GM19455 (cell line): ENCODE data around the gene CTTNBP2.

Source experiments
- ATAC-seq: cut with Tn5 transposase; IDR thresholded peaks from one replicate; pipeline ENCODE4 v1.9.1; 2021; ENCODE audit not compliant: unreplicated experiment

CTTNBP2 gene

DNA sequence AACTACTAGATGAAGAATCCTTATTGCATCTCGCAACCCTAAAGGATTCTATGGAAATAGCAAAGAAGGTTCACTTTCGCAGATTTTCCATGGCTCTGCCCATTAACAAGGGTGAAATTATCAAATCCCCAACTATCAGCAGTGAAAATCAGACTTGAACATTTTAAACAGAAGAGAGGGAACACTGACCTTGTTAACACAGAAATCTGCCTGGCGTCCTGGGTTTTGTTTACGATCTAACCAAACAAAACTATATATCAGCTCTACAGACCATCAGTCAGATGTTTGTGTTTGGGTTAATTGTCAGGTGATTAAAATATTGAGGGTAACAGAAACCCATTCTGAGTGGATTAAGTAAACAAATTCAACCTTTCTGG lies 1.9 kb downstream of the CTTNBP2 start:
- ATAC-seq: no peak

DNA sequence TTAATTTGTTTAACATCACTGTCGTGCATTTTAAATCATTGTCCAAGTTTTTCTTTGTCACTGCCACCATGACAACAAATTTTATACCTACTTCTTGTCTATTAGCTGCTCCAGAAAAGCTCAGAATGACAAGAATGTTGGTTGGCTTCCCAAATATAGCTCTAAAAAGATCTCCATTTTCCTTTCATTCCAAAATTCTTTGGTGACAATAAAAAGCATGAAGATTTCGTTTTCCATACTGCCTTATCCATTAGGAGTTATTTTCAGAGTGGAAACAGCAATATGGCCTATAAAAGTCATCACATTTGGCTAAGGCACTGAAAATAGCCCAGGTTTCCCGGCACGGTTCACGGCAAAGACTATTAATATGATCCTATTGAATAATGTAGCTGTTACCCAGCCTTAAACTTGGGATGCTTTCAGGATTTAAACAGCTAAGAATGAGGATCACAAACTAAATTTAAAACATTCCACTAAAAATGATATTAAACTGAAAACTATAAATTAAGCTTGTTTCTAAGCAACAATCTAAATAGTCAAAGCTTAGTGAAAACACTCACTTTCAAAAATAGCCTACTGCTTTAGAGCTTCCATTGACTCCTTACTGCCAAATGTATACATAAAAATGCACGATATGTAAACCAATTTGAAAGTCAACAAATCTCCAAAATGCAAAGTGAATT lies 2.7 kb downstream of the CTTNBP2 start:
- no peak for ATAC-seq

DNA sequence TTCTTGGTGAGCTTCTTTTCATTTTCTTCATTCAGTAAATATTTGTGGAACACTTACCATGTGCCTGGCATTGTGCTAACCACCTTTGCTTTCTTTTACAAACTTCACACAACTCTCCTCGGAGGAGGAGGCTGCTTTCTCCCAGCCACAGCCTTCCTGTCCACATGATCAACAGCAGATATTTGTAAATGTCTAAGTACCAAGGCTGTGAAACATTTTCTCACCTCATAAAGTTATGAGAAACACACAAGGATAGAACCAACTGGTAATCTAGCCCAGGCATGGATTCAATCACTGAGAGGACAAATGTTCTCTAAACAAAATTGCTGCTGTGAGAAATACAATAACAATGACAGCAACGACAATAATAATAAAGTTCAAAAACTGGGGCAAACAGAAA lies 3.9 kb downstream of the CTTNBP2 start:
- no peak for ATAC-seq

DNA sequence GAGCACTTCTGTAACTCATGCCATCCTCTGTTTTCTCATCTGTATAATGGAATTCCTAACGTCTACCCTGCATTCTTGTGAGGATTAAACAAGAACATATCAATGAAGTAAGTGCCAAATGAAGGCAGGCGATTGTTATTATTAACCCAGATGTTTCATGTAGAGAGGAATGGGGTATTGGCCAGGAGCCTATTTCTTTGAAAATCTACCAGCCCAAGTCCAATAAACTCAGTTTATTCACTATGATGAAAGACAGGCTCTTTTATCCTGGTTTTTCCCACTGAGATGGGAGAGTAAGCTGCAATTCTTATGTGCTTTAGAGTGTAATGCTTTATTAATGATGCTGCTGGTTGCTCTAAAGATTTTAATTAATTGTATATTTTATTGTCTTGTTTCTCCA lies 9.6 kb downstream of the CTTNBP2 start:
- ATAC-seq: no peak

DNA sequence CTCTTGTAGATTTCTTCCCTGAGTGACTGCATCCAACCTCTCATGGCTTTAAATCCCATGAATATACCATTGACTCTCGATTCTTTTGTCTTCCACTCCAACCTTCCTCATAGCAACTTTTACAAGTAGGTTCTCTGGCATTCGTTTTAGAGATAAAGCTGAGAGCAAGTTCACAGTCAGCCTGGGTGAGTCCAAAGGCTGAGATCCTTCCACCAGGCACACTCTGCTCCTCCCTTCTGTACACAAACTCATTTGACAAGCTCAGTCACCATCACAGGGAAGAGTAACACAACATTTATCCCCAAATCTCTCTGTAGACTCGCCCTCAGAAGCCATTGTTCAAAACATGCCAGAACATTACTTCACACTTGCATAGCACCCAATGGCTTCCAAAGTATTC lies 10.9 kb downstream of the CTTNBP2 start:
- no peak for ATAC-seq

DNA sequence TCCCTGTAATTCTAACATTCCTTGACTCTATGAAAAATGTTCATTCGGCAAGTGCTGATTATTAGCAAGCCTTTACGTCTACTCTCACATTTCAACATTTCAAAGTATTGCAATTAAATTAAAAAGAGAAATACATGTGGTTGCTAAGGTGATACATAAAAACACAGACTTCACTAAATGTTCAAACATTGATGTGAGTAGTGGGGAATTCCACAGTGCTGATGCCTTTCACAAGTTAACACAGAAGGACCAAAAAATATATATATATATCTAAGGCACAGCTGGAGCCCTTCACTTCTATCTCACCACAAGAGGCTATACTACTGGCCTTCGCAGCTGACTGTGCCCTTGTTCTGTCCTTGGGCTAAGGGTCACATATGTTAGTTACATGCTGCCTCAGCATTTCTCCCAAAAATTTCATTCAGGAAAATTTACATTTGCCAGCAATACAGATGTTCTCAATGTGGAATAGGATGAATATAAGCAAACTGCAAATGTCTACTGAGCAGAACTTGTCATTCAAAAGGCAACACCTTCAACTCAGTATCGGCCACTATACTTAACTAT lies 13.9 kb downstream of the CTTNBP2 start:
- ATAC-seq: no peak

DNA sequence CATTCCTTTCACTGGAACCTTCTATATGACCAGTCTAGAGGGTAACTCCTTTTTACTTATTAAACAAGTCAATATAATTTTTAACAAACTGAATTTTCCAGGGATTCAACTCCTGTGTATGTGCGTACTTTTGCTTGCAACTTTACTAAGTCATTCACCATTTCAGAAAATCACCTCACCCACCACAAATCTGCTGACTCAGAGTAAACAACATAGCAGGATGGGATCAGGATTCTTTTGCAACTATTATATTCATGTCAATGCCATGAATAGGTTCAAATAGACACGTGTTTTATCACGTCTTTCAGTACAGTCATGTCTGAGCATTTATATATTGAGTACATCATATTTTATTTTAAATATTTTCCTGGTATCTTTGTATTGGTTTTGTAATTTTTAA lies 14.5 kb downstream of the CTTNBP2 start:
- no peak for ATAC-seq

DNA sequence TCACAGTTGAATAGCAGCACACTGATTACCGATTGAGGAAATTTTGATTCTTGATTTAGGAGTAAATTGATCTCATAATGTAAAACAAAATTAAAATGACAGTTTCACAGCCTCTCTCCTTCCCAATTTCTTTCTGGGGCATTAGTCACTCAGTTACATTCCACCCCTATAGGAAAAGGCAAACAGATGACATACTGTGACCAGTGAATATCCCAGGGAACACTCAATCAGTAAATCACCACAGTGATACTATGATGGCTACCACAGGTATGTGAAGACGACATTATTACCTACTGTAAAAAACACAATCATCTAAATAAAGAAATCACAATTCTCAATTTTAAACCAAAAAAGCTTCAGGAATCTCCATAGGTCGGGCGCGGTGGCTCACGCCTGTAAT lies 15.5 kb downstream of the CTTNBP2 start:
- no peak for ATAC-seq

DNA sequence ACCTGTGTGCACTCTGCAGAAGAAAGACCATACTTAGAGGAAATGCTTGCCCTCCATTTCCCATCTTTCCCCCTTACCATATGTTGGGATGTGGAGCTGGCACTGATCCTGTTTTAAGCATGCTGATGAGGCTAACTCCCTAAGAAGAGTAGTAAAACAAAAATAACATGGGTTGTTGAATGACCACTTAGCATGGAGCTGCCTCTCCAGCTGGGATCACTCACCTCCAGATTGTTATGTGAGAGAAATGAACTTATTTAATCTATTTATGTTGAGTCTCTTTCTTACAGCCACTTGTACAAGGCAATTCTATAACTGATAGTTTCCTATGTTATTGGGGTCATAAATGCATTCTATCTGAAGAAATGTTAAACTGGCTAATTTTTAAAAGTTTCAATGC lies 17.0 kb downstream of the CTTNBP2 start:
- ATAC-seq: no peak

DNA sequence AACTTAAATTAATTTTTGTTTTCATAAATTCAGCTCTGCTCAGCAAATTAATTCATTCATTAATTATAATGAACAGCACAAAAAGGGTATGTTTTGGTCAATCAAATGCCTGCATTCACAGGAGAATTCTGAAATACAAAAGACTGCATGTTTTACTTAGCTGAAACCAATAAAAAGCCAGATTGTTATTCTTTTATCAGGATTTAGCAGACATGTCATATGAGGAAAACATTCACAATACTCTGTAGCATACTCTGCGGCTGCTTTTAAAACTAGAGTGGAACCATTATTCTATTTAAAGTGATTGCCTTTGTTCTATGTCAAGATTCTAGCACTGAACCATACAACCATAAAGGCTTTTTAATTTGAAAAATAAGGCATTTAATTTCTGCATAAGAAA lies 19.1 kb downstream of the CTTNBP2 start:
- no peak for ATAC-seq

DNA sequence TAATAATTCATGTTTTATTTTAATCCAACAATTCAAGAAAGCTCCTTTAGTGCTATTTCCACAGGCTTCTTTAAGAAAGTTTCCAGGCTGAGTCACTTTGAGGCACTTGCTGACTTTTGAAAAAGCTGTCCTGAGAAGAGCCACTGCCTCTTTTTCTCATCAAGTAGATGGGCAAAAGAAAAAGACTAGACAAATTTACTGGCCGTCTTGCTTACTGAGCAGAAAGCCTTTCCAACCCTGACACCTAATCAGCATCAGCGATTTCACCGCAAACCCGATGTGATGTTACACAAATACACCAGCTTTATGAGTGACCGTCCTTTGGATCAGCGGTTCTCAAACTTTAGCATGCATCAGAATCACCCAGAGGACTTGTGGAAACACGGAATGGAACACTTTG lies 24.3 kb downstream of the CTTNBP2 start:
- no peak for ATAC-seq

DNA sequence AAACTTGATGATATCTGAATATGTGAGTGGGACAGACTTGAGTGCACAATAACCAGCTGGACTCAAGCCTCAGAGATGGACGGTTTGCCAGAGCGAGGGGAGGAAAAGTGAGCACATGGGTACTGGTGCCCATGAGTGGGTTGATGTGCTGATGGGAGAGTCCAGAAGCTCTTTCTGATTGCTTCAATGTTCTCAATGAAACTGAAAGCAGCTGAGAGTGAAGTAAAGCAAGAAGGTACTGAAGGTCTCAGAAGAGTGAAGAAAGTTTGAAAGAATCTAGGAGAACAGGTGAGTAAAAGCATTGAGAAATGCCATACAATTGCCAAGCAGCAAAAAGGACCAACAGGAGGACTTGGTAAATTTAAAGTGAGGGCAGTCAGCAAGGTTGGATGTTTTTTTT lies 28.6 kb downstream of the CTTNBP2 start:
- ATAC-seq: no peak

DNA sequence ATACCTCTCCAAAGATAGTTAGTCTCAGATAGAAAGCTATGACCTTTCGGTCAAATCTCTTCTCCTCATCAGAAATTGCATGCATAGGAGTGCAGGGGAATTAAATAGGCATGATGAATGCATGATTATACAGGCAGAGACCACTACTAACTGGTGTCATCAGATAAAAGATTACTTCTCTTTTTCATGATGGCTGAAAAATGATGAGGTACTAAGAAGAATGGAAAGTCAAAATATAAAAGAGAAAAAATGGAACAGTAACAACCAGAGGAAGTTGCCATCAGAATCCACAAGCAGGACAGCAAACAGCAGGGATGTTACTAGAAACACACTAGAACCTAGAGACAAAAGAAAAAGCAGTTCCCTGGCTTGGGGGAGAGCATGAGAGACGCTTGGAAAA lies 31.6 kb downstream of the CTTNBP2 start:
- no peak for ATAC-seq

DNA sequence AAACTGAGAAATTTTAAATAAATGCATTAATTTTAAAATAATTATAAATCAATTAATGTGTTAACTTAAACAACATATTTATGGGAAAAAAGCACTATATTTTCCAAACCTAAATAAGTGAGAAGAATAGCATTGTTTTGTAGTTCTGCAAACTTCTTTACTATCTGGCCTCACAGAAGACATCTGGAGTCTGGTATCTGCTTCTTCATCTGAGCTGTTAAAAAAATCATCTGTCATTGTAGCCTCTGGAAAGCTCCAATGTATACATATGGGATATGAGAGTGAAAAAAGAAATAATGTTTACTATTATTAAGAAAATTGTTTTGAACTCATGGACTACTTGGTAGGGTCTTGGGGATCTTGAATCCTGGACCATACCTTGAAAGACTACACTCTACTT lies 32.2 kb downstream of the CTTNBP2 start:
- ATAC-seq: no peak

DNA sequence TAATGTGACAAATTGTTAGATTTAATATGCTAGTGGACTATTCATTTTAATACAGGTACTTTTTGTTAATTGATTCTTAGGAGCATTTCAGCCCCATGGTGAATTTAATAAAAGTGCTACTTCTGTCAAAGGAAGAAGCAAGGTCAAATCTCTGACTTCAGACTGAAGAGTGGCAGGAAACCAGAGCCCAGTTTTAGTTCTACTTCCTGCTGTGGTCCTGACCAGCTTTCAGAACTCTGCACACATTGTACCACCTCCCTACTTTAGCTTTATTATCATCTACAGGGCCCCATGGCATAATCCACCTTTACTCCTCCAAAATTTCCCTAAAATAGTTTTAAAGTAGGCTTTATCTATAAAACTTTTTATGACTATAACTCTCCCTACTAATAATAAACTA lies 33.7 kb downstream of the CTTNBP2 start:
- no peak for ATAC-seq

DNA sequence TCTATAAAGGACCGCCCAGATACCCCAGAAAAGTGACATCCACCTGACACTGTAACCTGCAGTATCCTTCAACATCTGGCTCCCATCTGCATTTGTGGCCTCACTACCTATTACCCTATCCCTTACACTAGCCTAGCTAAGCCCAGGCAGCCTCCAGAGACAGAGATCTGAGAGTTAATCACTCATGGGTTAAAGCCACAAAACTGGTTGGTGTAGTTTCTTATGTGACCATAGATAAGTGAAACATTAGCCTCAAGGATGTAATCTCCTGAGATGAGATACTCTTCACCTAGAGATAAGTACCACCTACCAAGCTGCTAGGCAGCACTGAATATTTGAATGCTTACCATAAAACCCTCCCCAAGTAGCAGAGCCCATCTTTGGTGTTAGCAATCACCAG lies 35.4 kb downstream of the CTTNBP2 start:
- no peak for ATAC-seq

DNA sequence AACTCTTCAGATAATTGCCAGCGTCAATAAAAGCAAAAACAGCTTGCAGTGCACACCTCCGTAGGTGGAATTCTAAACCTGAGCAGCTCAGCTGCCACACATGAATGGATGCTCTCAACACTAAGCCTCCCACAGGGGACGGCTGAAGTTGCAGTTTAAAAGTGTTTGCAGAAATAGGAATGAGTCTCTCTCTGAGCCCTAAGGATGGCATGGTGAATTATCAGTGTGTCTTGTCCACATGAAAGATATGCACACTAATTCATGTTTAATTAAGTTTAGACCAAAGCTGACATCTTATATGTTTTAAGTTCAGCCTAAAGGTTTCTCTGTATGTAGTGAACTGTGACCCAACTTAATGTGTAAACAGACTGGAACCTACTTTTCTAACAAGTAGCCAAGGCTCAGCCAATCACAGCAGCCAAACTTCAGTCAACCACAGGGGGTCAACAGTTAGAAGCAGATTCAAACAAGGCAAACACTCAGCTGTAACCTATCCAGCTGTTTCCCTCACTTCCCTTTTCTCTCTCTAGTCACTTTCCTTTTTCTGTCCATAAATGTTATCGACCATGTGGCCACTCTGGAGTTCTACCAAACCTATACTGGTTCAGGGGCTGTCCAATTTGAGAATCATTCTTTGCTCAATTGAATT lies 38.1 kb downstream of the CTTNBP2 start:
- ATAC-seq: no peak

DNA sequence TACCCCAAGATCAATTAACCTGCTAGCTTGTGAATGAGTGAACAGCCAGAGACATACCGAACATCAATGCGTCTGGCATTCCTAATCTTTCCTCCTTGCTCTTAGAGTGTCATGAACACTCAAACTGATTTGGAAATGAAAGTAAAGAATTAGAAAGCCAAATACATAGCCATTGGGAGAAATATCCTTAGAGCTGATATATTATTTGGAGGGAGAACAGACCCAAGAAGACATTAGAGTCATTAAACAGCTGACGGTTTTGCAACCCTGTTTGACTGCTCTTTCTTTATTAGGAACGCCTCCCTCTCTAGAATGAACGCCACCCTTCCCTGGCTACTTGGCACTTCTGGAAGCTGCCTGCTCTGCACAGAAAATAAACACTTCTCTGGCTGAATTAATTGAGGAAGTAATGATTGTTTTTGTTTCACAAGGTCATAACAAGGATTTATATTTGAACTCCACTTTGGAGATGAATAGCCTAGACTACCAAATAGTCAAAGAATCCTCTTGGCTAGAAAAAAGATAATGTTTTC lies 42.8 kb downstream of the CTTNBP2 start:
- no peak for ATAC-seq

DNA sequence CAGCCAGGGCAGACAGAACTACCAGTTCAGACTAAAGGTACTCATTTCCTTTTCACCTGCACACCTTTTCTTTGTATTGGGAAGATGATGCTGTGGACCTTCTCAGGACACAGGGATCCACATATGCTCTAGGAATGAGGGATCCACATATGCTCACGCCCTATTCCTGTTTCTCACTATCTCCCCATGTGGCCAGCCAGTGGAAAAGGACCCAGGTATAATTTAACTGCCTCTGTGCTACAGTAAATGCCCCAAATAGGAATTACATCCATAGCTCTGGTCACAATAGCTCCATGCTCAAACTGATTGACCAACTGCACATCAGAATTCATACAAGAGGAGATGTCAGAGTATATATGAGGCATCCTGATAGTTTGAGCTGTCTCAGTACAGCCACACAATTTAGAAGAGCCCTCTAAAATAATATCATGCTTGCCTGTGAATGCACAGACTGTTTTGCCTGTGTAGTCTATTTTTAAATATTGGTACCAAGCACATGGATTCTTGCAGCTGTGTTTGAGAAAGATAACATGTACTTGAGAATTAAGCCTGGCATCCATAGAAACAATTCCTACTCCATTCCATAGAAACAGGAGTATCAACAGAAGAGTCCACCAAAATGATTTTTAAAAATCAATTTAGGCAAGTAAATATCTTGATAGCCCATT lies 43.7 kb downstream of the CTTNBP2 start:
- ATAC-seq: no peak

DNA sequence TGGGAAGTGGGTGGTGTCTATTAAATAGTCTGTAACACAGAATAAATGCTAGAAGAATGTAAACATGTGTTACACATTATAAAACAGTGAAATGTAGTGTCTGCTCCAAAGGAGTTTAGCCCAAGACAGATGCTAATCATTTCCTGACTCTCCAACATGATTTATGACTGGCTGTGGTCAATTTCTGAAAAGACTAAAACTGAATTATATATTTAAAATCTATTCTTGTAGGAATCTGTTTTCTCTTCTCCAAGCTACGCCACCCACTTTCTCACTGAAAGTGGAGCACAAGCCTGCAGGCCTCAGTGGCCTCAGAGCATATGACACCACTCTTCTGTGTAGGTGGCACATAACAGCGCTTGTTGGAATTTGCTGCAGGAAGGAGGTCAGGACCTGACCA lies 44.4 kb downstream of the CTTNBP2 start:
- no peak for ATAC-seq

DNA sequence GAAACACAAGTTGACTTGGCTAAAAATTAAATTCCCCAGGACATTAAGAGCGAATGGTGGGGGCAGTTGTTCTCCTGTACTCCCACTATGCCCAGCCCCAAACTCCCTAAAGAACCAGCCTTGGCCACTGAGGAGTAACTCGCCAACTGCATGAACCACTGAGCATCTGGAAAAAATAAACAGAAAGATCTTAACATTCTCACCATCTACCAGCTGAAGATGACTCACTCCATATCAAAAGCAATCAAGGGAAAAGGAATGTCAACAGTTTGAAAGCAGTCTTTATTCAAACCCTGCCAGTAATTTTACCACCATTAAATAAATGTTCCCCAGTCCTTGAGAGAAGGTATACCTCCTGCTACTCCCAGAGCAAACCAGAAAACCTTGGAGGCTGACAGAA lies 45.4 kb downstream of the CTTNBP2 start:
- ATAC-seq: no peak

DNA sequence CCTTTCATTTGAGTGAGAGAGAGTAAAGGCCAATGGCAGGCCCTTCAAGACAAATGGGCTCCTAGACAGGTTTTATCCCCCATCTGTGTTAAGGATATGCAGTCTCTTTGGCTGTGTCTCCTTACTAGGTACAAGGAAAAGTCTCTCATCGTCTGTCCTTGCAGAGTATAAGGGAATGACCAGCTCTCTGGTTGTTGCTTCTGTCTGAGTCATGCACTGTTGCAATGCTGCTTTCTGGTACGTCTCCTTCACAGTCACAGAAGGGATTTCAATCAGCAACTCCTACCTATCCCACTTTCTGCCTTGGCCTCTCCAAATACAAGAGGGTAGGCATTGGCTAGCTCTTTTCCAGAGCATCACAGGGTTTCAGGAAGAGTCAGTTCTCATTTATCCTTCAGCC lies 48.1 kb downstream of the CTTNBP2 start:
- no peak for ATAC-seq
